DOHH2 (cell line): ENCODE data around the gene PP2D1.

Experiments
- CTCF ChIP-seq: fragments of 200-600 bp; sonication (generic); IDR thresholded peaks from one replicate; pipeline ENCODE4 v1.5.1; 2014; ENCODE audit warnings: antibody characterized with exemption, mild to moderate bottlenecking, low read depth, low read length; ENCODE audit not compliant: poor library complexity, severe bottlenecking
- EZH2phosphoT487 ChIP-seq: fragments of 200-600 bp; sonication (generic); IDR thresholded peaks from 2 replicates; pipeline ENCODE4 v1.6.1; 2017; ENCODE audit warnings: borderline replicate concordance, mild to moderate bottlenecking, antibody characterized with exemption, low read length, moderate library complexity, mixed read lengths

- TF ChIP-seq CTCF: no peak
- no peak for TF ChIP-seq EZH2phosphoT487
Measured at GRCh38 chr3:20023623-20024405, 11.8 kb upstream of the PP2D1 start.
